Skin epidermis (tissue), 12 donors: ENCODE measurements around the gene KDM6B.

Source experiments
- H3K27ac ChIP-seq, 21 experiments: fragments of 200-600 bp; sonication (generic) in 11 of 21; one replicate each; pipeline ENCODE4 v1.5.0; 2020; ENCODE audit warnings: mild to moderate bottlenecking in 3 of 21, inconsistent platforms in 2 of 21, moderate library complexity in 2 of 21
- H3K4me3 ChIP-seq, 7 experiments: fragments of 200-600 bp; sonication (generic) in 2 of 7; one replicate each; pipeline ENCODE4 v1.5.0; 2020; ENCODE audit warnings: inconsistent platforms in 2 of 7, mild to moderate bottlenecking in 2 of 7, moderate library complexity in 1 of 7

Gene KDM6B

GRCh38 chr17:7839190-7839875 is 5.3 kb downstream of the KDM6B start:
- peak overlapping the region in 20 of 21 experiments; percentile 28 to 100 (median 98) for H3K27ac ChIP-seq
- H3K4me3 ChIP-seq, result peak overlapping the region in 2 of 7 experiments; percentile 64 to 75

DNA sequence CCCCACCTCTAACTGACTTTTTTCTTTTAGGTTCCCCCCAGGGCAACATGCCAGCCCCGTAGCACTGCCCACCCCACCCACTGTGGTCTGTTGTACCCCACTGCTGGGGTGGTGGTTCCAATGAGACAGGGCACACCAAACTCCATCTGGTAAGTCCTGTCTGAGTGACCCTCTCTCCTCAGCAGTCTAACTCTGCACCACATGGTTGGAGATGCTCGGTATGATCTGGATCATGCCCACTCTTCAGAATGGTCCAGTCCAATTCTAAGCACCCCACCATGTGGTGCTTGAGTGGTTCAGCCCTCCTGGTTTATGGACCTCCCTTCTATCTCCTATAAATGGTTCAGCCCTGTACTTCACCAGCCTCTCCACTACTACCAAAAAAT is 5.9 kb downstream of the KDM6B start:
- no peak overlapping the region for H3K4me3 ChIP-seq
- peak overlapping the region in 18 of 21 experiments; percentile 5 to 100 (median 98) for H3K27ac ChIP-seq

DNA sequence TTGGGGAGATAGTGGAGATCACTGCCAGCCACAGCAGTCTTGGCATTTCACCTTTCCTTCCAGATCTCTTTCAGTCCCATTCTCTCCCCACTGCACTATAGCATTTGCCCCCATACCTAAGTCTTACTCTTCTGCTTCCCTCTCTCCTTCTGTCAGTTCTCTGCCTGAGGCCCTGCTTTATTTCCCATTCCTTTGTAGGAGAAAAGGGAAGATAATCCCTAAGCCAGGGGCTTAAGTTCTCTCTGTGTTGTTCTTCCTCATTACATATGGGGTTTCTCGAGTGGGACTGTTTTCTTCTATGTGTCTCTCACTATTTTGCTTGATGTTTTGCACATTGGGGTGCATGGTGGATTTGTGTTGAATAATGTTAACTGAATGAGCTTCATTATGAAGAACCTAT is 6.4 kb downstream of the KDM6B start:
- no peak overlapping the region for H3K4me3 ChIP-seq
- H3K27ac ChIP-seq, result peak overlapping the region in 17 of 21 experiments; percentile 96 to 100 (median 99)

DNA sequence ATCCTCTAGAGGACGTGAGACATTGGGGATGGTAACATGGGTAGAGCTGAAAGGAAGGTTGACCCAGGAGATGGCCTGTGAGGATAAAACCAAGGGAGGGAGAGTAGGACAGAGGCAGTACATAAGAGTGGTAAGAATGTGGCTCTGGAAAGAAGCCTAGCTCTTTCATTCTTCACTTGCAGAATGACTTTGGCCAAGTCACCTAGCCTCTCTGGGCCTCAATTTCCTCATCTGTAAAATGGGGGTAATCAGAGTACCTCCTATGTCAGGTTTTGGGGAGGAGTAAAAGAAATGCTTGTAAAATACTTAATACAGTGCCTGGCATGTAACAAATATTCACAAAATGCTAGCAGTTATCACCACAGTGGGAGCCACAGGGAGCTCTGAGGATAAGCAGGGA is 6.9 kb downstream of the KDM6B start:
- H3K27ac ChIP-seq, result peak overlapping the region in 19 of 21 experiments; percentile 95 to 100 (median 98)
- H3K4me3 ChIP-seq, result peak overlapping the region in 4 of 7 experiments; percentile 54 to 77 (median 68)

DNA sequence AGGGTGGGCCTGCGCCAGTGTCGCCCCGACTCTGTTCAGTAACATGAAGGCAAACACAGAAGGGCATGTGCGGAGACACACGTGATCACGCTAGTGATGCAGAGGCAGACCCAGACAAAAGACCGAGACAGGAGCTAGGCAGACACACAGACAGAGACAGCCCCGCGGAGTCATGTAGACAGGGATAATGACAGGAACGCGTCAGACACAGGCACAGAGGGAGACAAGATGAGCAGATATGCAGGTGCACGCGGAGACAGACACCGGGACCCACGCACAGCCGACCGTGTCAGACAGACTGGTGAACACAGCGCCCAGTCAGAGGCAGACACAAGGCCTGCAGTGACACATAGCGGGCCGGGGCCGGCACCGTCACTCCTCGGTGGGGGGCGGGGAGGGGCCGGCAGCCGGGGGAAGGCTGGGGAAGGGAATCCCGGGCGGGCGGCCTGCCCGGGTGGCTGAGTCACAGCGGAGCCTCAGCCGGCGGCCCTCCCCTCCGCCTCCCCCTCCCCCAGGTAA is 7.4 kb downstream of the KDM6B start:
- H3K27ac ChIP-seq, result peak overlapping the region; percentile 85 to 100 (median 98)
- peak overlapping the region; percentile 54 to 79 (median 71) for H3K4me3 ChIP-seq

- H3K4me3 ChIP-seq, result peak overlapping the region; percentile 54 to 79 (median 71)
- H3K27ac ChIP-seq, result peak overlapping the region; percentile 85 to 100 (median 98)
These were observed 7.9 kb downstream of the KDM6B start for GRCh38 chr17:7841915-7842379.

- H3K4me3 ChIP-seq, result peak overlapping the region; percentile 54 to 79 (median 71)
- H3K27ac ChIP-seq, result peak overlapping the region; percentile 85 to 100 (median 98)
These were observed 8.6 kb downstream of the KDM6B start for GRCh38 chr17:7842380-7843256.

DNA sequence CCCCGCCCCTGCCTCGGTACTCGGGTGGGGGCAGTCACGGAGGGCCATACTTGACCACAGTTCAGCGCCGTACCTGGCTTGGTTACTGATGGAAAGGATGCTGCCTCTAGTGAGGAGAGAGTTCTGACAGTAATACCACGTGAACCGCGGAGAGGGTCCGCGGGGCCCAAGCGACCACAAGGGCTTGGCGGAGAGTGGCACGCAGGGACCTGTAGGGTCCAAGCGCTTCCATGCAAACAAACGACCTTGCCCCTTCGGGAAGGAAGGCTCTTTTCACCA is 9.2 kb downstream of the KDM6B start:
- Histone ChIP-seq H3K27ac (peak overlapping the region; percentile 85 to 100 (median 98)), H3K4me3 (peak overlapping the region; percentile 54 to 79 (median 71))

GRCh38 chr17:7843536-7844291 is 9.7 kb downstream of the KDM6B start:
- H3K27ac ChIP-seq, result peak overlapping the region; percentile 85 to 100 (median 98)
- peak overlapping the region; percentile 54 to 79 (median 71) for H3K4me3 ChIP-seq

DNA sequence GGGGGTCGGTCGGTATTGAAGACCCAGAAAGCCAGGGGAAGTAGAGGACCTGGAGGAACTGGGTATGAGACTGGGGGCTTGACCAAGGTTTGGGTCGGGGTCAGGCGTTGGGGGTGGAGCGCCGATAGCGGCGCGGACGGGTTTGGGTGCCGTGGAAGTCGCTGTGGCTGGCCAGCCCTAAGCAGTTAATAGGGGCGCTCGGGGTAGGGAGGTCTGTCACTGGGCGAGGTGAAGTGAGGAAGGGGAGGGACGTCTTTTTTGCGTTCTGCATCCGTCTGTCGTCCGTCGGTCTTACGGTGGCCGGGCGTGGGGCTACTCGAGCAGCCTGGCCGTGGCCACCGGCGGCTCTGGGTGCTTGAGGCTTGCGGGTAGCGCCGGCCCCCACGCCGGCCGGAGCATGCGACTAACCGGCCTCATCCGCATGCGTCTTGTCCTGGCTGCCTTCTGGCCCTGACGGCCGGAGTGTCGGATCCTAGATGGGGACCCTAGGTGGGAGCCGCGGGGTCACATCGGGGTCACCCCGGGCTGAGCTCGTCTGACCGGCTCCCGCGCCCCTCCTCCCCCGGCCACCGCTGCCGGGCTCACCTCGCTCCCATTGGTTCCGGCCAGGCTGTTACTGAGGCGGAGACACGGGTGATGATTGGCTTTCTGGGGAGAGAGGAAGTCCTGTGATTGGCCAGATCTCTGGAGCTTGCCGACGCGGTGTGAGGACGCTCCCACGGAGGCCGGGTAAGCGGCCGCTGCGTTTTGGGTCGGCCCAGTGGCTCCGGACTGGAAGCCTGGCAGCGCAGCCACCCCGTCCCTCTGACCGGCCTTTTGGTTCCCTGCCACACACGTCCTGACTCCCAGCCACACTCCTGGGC is 10.5 kb downstream of the KDM6B start:
- peak overlapping the region; percentile 54 to 79 (median 71) for H3K4me3 ChIP-seq
- peak overlapping the region; percentile 85 to 100 (median 98) for H3K27ac ChIP-seq

- Histone ChIP-seq H3K27ac (peak overlapping the region in 17 of 21 experiments; percentile 32 to 100 (median 98)), H3K4me3 (peak overlapping the region; percentile 54 to 79 (median 71))
These were observed 11.5 kb downstream of the KDM6B start for GRCh38 chr17:7845359-7846062.

- Histone ChIP-seq H3K27ac (peak overlapping the region in 7 of 21 experiments; percentile 5 to 100 (median 98)), H3K4me3 (no peak overlapping the region)
These were observed 12.2 kb downstream of the KDM6B start for GRCh38 chr17:7846063-7846735.

GRCh38 chr17:7846765-7847661 is 13.0 kb downstream of the KDM6B start:
- no peak overlapping the region for H3K27ac ChIP-seq

GRCh38 chr17:7848131-7848579 is 14.1 kb downstream of the KDM6B start:
- H3K4me3 ChIP-seq, result no peak overlapping the region
- no peak overlapping the region for H3K27ac ChIP-seq

More at GRCh38 chr17:7846765-7847661, 13.0 kb downstream of the KDM6B start:
- no peak overlapping the region for H3K4me3 ChIP-seq

DNA sequence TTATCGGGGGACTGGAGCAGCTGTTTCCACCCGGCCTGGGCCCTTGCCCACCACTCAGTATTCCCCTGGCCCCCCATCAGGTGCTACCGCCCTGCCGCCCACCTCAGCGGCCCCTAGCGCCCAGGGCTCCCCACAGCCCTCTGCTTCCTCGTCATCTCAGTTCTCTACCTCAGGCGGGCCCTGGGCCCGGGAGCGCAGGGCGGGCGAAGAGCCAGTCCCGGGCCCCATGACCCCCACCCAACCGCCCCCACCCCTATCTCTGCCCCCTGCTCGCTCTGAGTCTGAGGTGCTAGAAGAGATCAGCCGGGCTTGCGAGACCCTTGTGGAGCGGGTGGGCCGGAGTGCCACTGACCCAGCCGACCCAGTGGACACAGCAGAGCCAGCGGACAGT is 14.7 kb downstream of the KDM6B start:
- no peak overlapping the region for H3K4me3 ChIP-seq
- H3K27ac ChIP-seq, result no peak overlapping the region

DNA sequence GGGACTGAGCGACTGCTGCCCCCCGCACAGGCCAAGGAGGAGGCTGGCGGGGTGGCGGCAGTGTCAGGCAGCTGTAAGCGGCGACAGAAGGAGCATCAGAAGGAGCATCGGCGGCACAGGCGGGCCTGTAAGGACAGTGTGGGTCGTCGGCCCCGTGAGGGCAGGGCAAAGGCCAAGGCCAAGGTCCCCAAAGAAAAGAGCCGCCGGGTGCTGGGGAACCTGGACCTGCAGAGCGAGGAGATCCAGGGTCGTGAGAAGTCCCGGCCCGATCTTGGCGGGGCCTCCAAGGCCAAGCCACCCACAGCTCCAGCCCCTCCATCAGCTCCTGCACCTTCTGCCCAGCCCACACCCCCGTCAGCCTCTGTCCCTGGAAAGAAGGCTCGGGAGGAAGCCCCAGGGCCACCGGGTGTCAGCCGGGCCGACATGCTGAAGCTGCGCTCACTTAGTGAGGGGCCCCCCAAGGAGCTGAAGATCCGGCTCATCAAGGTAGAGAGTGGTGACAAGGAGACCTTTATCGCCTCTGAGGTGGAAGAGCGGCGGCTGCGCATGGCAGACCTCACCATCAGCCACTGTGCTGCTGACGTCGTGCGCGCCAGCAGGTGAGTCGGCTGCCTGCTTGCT is 15.2 kb downstream of the KDM6B start:
- Histone ChIP-seq H3K27ac (no peak overlapping the region), H3K4me3 (no peak overlapping the region)
